NCI-H1694 (cell line): Measurements from ENCODE around the gene JAGN1.
"Not testable (repeated sequence)": the region's sequence is repeated elsewhere in the genome, so short reads cannot be mapped to it uniquely, and the experiment has no call there.

Experiments used
- DNase-seq: peaks from one replicate; lab custom pipeline; 2025; lab: John Stamatoyannopoulos, UW

JAGN1 gene

GRCh38 chr3:9890249-9891071 lies at the start of gene JAGN1:
JAGN1 (plus strand) TSS chr3:9890610; CDS start chr3:9890723, 113 bp downstream.
- peak; percentile 58 for DNase-seq

- DNase-seq: no peak
Measured at GRCh38 chr3:9841015-9841414, 49.4 kb upstream of the JAGN1 start.

- peak; percentile 60 for DNase-seq
Measured at GRCh38 chr3:9843715-9844438, 46.5 kb upstream of the JAGN1 start, which contains the start of gene RPUSD3. RPUSD3 (minus strand) TSS chr3:9844008; CDS start chr3:9843990, 18 bp downstream.

GRCh38 chr3:9846231-9846630 lies 44.2 kb upstream of the JAGN1 start:
- no peak for DNase-seq

GRCh38 chr3:9846931-9847488 lies 43.4 kb upstream of the JAGN1 start:
- DNase-seq: no peak

- not testable (repeated sequence) for DNase-seq
Measured at GRCh38 chr3:9847870-9848269, 42.5 kb upstream of the JAGN1 start.

- not testable (repeated sequence) for DNase-seq
Measured at GRCh38 chr3:9848860-9849259, 41.5 kb upstream of the JAGN1 start.

GRCh38 chr3:9851383-9851782 lies 39.0 kb upstream of the JAGN1 start:
- DNase-seq: not testable (repeated sequence)

- DNase-seq: not testable (repeated sequence)
Measured at GRCh38 chr3:9851926-9852325, 38.5 kb upstream of the JAGN1 start.

GRCh38 chr3:9852528-9852927 lies 37.9 kb upstream of the JAGN1 start:
- no peak for DNase-seq

- not testable (repeated sequence) for DNase-seq
Measured at GRCh38 chr3:9854291-9854940, 36.0 kb upstream of the JAGN1 start.

GRCh38 chr3:9855594-9855993 lies 34.8 kb upstream of the JAGN1 start:
- DNase-seq: no peak

- DNase-seq: no peak
Measured at GRCh38 chr3:9859530-9860025, 30.8 kb upstream of the JAGN1 start.

- DNase-seq: no peak
Measured at GRCh38 chr3:9861201-9861600, 29.2 kb upstream of the JAGN1 start.

- DNase-seq: no peak
Measured at GRCh38 chr3:9861626-9862130, 28.7 kb upstream of the JAGN1 start.

- DNase-seq: no peak
Measured at GRCh38 chr3:9862391-9863057, 27.9 kb upstream of the JAGN1 start.

- no peak for DNase-seq
Measured at GRCh38 chr3:9863058-9863772, 27.2 kb upstream of the JAGN1 start.

- no peak for DNase-seq
Measured at GRCh38 chr3:9864200-9864927, 26.0 kb upstream of the JAGN1 start.

- DNase-seq: not testable (repeated sequence)
Measured at GRCh38 chr3:9865125-9865637, 25.2 kb upstream of the JAGN1 start.

GRCh38 chr3:9866639-9867038 lies 23.8 kb upstream of the JAGN1 start:
- DNase-seq: no peak
